Neural progenitor cell (in vitro differentiated cells): ENCODE results near the gene PADI4. TPM values are rescaled to one million over a fixed set of nuclear protein-coding genes. Genes with fewer than 3 reads are reported as not detected.

Experiments
- DNase-seq: peaks from one replicate; pipeline ENCODE4 v3.0.0-alpha.2; 2016; ENCODE audit warnings: low spot score
- H2AFZ ChIP-seq: fragments of 200-600 bp; sonication (generic); replicated peaks from 2 replicates; pipeline ENCODE4 v1.6.1; 2016; ENCODE audit warnings: antibody characterized with exemption
- H3F3A ChIP-seq: fragments of 200-600 bp; sonication (generic); 2 replicates; pipeline ENCODE4 v1.6.1; 2016; ENCODE audit warnings: antibody characterized with exemption, low read depth
- H3K27ac ChIP-seq: fragments of 200-600 bp; sonication (generic); 2 replicates; pipeline ENCODE4 v1.5.1; 2016; ENCODE audit warnings: mild to moderate bottlenecking
- H3K27me3 ChIP-seq: fragments of 200-600 bp; sonication (generic); 2 replicates; pipeline ENCODE4 v1.6.1; 2016; ENCODE audit warnings: mild to moderate bottlenecking, moderate library complexity
- H3K36me3 ChIP-seq: fragments of 200-600 bp; sonication (generic); 2 replicates; pipeline ENCODE4 v1.5.1; 2016
- H3K4me1 ChIP-seq: fragments of 200-600 bp; sonication (generic); 2 replicates; pipeline ENCODE4 v1.6.1; 2016; ENCODE audit warnings: mixed run types
- H3K4me2 ChIP-seq: fragments of 200-600 bp; sonication (generic); 2 replicates; pipeline ENCODE4 v1.6.1; 2016
- H3K4me3 ChIP-seq: fragments of 200-600 bp; sonication (generic); 2 replicates; pipeline ENCODE4 v1.5.1; 2016
- H3K79me2 ChIP-seq: fragments of 200-600 bp; sonication (generic); 2 replicates; pipeline ENCODE4 v1.6.1; 2016; ENCODE audit warnings: low read depth
- H3K9ac ChIP-seq: fragments of 200-600 bp; sonication (generic); 2 replicates; pipeline ENCODE4 v1.6.1; 2016
- H3K9me3 ChIP-seq: fragments of 200-600 bp; sonication (generic); 2 replicates; pipeline ENCODE4 v1.5.1; 2016; ENCODE audit warnings: low read depth
- H4K20me1 ChIP-seq: fragments of 200-600 bp; sonication (generic); 2 replicates; pipeline ENCODE4 v1.6.1; 2016; ENCODE audit warnings: low read depth
- H3K27ac Mint-ChIP-seq: 3 replicates; pipeline ENCODE4 v1.8.0; 2021; ENCODE audit warnings: mixed read lengths
- H3K27me3 Mint-ChIP-seq: 2 replicates; pipeline ENCODE4 v1.8.0; 2022; ENCODE audit warnings: low read depth, mild to moderate bottlenecking, inconsistent platforms, moderate library complexity, mixed read lengths; ENCODE audit not compliant: insufficient read depth
- H3K36me3 Mint-ChIP-seq: 3 replicates; pipeline ENCODE4 v1.8.0; 2021; ENCODE audit warnings: mixed read lengths
- H3K4me1 Mint-ChIP-seq: 3 replicates; pipeline ENCODE4 v1.8.0; 2021; ENCODE audit warnings: mixed read lengths
- H3K4me3 Mint-ChIP-seq: 3 replicates; pipeline ENCODE4 v1.8.0; 2021; ENCODE audit warnings: mild to moderate bottlenecking, moderate library complexity, mixed read lengths
- H3K9me3 Mint-ChIP-seq: 3 replicates; pipeline ENCODE4 v1.8.0; 2020; ENCODE audit warnings: mixed read lengths
- CTCF ChIP-seq: fragments of 200-600 bp; sonication (generic); IDR thresholded peaks from 2 replicates; pipeline ENCODE4 v1.5.1; 2017; ENCODE audit warnings: antibody characterized with exemption, mild to moderate bottlenecking
- EZH2 ChIP-seq: fragments of 200-600 bp; sonication (generic); IDR thresholded peaks from 2 replicates; pipeline ENCODE4 v1.6.1; 2017; ENCODE audit warnings: antibody characterized with exemption, mild to moderate bottlenecking, moderate library complexity
- EZH2phosphoT487 ChIP-seq: fragments of 200-600 bp; sonication (generic); IDR thresholded peaks from 2 replicates; pipeline ENCODE4 v1.6.1; 2017; ENCODE audit warnings: antibody characterized with exemption
- total RNA-seq: library from RNA; depleted of rRNA; stranded (reverse); fragments of >200 nt; gene quantifications from 2 replicates; pipeline ENCODE4 v1.2.3, GENCODE V29; 2015; ENCODE audit warnings: low replicate concordance

PADI4 gene
- total RNA-seq, 1 donor from 2014 or later: not detected

DNA sequence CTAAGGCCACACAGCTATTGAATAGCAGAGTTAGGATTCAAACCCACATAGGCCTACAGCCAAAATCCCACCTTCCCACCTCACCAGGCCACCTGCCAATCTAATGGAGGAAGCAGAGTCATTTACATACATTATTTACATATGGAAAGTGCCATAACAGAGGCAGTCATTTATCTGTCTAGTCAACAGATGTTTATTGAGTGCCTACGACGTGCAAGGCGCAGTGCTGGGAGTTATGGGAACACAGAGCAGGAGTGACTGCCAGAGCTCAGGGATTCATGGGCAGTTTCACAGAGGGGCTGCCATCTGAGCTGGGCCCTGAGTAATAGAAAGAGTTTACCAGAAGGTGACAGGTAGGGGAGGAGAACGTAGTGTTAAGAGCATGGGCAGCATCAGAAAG lies 53.7 kb downstream of the PADI4 start:
- Histone ChIP-seq H3K27ac (no peak overlapping the region), H3K27me3 (no peaks in the 10 kb centered on the region), H3K4me2 (no peak overlapping the region), H3K79me2 (no peaks in the 10 kb centered on the region), H3K9ac (no peak overlapping the region), H3K9me3 (no peaks in the 10 kb centered on the region), H3K4me3 (no peak overlapping the region), H2AFZ (no peak overlapping the region), H3K36me3 (no peaks in the 10 kb centered on the region), H3K4me1 (no peaks in the 10 kb centered on the region), H4K20me1 (no peaks in the 10 kb centered on the region), H3F3A (no peaks in the 10 kb centered on the region)
- H3K9me3 Mint-ChIP-seq: peaks cover 2% of the 10 kb centered on the region
- no peaks in the 10 kb centered on the region for H3K36me3 Mint-ChIP-seq
- H3K27me3 Mint-ChIP-seq: peaks cover 5% of the 10 kb centered on the region
- H3K4me3 Mint-ChIP-seq: no peak overlapping the region
- H3K27ac Mint-ChIP-seq: no peak overlapping the region
- TF ChIP-seq EZH2: no peak
- TF ChIP-seq CTCF: no peak
- no peak for TF ChIP-seq EZH2phosphoT487
- H3K4me1 Mint-ChIP-seq: peaks cover 3% of the 10 kb centered on the region
- DNase-seq: no peak

DNA sequence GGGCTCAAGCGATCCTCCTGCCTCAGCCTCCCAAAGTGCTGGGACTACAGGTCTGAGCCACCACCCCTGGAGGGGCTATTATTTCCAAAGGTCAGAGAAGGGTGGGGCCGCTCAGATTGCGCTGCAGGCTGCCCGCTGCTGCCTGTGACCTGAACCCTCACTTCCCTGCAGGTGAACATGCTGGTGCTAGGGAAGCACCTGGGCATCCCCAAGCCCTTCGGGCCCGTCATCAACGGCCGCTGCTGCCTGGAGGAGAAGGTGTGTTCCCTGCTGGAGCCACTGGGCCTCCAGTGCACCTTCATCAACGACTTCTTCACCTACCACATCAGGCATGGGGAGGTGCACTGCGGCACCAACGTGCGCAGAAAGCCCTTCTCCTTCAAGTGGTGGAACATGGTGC lies 55.4 kb downstream of the PADI4 start:
- Histone ChIP-seq H3K4me1 (no peaks in the 10 kb centered on the region), H3K79me2 (no peaks in the 10 kb centered on the region), H3K4me2 (no peak overlapping the region), H3K36me3 (no peaks in the 10 kb centered on the region), H3K27ac (no peak overlapping the region), H3K9ac (no peak overlapping the region), H3F3A (no peaks in the 10 kb centered on the region), H2AFZ (no peak overlapping the region), H3K4me3 (no peak overlapping the region), H3K9me3 (no peaks in the 10 kb centered on the region), H4K20me1 (no peaks in the 10 kb centered on the region), H3K27me3 (no peaks in the 10 kb centered on the region)
- Mint-ChIP-seq H3K36me3 (no peaks in the 10 kb centered on the region), H3K27ac (no peak overlapping the region), H3K27me3 (peaks cover 2% of the 10 kb centered on the region), H3K4me1 (peaks cover 3% of the 10 kb centered on the region), H3K9me3 (peaks cover 2% of the 10 kb centered on the region), H3K4me3 (no peak overlapping the region)
- TF ChIP-seq EZH2phosphoT487: no peak
- no peak for TF ChIP-seq EZH2
- no peak for TF ChIP-seq CTCF
- DNase-seq: no peak

- Mint-ChIP-seq H3K4me1 (peaks cover under 1% of the 10 kb centered on the region), H3K27ac (no peak overlapping the region), H3K9me3 (peaks cover 2% of the 10 kb centered on the region), H3K4me3 (no peak overlapping the region), H3K27me3 (peaks cover 4% of the 10 kb centered on the region), H3K36me3 (no peaks in the 10 kb centered on the region)
- Histone ChIP-seq H3K36me3 (no peaks in the 10 kb centered on the region), H2AFZ (no peak overlapping the region), H3K4me1 (no peaks in the 10 kb centered on the region), H3K27me3 (no peaks in the 10 kb centered on the region), H3F3A (no peaks in the 10 kb centered on the region), H3K79me2 (no peaks in the 10 kb centered on the region), H3K4me3 (no peak overlapping the region), H3K27ac (no peak overlapping the region), H3K9ac (no peak overlapping the region), H4K20me1 (no peaks in the 10 kb centered on the region), H3K4me2 (no peak overlapping the region), H3K9me3 (no peaks in the 10 kb centered on the region)
- no peak for DNase-seq
- TF ChIP-seq CTCF (no peak), EZH2phosphoT487 (no peak), EZH2 (no peak)
Measured at GRCh38 chr1:17363771-17364170, 55.8 kb downstream of the PADI4 start.
